ENCODE measurements around the gene CPZ. TPM values are rescaled to one million over a fixed set of nuclear protein-coding genes. Genes with fewer than 3 reads are reported as not detected.

The CPZ gene
- total RNA-seq = 1 to 10 TPM in 3 of 4 donors, under 1 TPM in 1; 0.42 to 2.7 (median 2.2) TPM

DNA sequence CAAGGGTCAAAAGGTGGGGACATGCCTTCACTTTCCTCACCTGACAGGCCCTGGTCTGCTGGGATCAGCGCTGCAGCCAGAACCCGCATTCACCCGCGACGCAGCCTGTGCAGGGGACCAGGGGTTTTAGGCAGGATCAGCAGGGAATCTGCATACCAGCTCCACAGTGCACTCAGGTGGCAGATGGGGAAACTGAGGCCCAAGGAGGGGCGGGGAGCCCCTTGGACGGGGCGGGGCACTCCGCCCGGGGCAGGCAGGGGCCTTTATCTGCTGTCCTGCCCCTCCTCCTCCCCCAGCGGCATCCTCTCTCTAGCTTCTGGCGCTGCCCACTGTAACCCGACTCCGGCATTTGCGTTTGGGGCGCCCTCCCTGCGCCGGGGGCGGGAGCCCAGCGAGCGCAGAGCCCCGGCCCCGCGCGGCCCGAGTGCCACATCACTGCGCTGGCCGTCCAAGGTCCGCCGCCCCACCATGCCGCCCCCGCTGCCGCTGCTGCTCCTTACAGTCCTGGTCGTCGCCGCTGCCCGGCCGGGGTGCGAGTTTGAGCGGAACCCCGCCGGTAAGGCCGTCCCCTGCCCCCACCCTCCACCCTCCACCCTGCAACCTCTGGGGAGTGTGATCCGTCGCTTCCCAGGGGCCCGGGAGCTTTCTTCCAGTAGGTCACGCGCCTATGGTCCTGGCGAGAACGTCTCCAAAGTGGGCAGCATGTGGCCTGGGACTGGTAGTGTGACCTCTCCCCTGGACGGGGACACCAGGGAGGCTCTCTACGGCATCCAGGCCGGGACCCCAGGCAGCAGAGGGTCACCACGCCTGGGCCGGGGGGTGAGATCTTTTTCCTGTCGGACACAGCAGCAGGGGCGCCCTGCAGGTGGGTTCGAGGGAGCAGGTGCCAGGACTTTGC lies at the start of gene CPZ:
Gene CPZ (plus strand): TSS at position 400 of the 898 bp plus-strand sequence. CDS start 69 bp downstream, at position 469.
- Histone ChIP-seq H3K9me3 (no peaks in the 10 kb centered on the region), H3K4me1 (peaks cover 5 to 22% (median 21%) of the 10 kb centered on the region in 4 donors), H3K4me3 (peak within 1 kb of the TSS; percentile 1 to 46 (median 30)), H3K27ac (replicated peaks in 1 of 4) (no peak within 1 kb of the TSS), H3K36me3 (no peaks in the 10 kb centered on the region), H3K27me3 (peaks cover 0 to 69% (median 15%) of the 10 kb centered on the region in 4 donors)
- intact Hi-C loops (cut with DNase I) = loop anchor here (5.0 to 10.0 kb wide), 3 partner anchors 58 to 350 kb away; no protein-coding TSS in a partner anchor
- no peak for TF ChIP-seq EP300 (IDR thresholded peaks at IDR 0.05)
- TF ChIP-seq POLR2A (IDR thresholded peaks at IDR 0.05; ENCODE audit: low read depth) = no peak
- TF ChIP-seq, protein P1, sequence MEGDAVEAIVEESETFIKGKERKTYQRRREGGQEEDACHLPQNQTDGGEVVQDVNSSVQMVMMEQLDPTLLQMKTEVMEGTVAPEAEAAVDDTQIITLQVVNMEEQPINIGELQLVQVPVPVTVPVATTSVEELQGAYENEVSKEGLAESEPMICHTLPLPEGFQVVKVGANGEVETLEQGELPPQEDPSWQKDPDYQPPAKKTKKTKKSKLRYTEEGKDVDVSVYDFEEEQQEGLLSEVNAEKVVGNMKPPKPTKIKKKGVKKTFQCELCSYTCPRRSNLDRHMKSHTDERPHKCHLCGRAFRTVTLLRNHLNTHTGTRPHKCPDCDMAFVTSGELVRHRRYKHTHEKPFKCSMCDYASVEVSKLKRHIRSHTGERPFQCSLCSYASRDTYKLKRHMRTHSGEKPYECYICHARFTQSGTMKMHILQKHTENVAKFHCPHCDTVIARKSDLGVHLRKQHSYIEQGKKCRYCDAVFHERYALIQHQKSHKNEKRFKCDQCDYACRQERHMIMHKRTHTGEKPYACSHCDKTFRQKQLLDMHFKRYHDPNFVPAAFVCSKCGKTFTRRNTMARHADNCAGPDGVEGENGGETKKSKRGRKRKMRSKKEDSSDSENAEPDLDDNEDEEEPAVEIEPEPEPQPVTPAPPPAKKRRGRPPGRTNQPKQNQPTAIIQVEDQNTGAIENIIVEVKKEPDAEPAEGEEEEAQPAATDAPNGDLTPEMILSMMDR (IDR thresholded peaks at IDR 0.05) = no peak
- TF ChIP-seq POLR2AphosphoS5 (IDR thresholded peaks at IDR 0.05) = no peak
- DNase-seq (ENCODE audit: extremely low spot score) = no peak
- 0% methylated on average over 10 of the region's 58 CpGs for WGBS

DNA sequence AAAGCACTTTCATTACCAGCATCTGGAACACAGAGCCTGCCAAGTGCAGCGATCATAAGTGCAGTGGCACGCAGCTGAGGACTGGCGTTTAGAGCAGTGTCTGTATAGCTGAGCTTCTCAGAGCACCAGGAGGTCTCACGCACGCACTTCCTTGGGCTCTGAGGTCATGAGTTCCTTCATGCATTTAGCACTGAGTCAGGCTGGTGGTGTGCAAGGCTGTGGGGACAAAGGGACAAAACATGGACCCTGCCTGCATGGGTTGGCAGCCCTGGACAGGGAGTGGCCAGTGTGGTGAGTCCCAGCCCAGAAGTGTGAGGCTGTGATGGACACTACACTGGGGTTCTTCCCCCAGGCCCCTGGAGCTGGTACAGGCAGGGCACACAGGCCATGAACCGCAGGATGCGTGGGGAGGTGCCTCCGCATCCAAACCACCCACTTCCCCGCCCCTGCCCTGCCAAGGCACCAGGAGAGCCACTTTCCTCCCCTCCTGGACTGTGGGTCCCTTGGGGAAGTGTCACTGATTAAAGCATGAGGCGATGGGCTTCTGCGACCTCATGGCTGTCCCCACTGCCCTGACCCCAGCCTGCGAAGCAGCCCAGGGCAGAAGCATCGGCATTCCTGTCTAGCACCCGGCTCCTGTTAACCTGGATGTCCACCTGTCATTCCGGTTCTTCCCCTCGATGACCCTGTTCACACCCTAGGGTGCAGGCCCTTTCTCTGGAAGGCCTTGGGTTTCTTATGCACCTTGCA lies 49.6 kb upstream of the CPZ start:
- DNase-seq (ENCODE audit: extremely low spot score) = no peak
- 90% methylated on average over 11 of the region's 16 CpGs for WGBS
- no peak overlapping the region for H3K27ac ChIP-seq (replicated peaks in 1 of 4)
- H3K27me3 ChIP-seq = peaks cover 0 to 21% (median 0%) of the 10 kb centered on the region in 4 donors
- H3K4me1 ChIP-seq = no peaks in the 10 kb centered on the region
- H3K9me3 ChIP-seq = no peaks in the 10 kb centered on the region
- intact Hi-C loops (cut with DNase I) = no loop called here
- no peaks in the 10 kb centered on the region for H3K36me3 ChIP-seq
- H3K4me3 ChIP-seq = no peak overlapping the region
- TF ChIP-seq POLR2AphosphoS5 (IDR thresholded peaks at IDR 0.05) = no peak
- TF ChIP-seq, protein P1 (IDR thresholded peaks at IDR 0.05) = no peak

DNA sequence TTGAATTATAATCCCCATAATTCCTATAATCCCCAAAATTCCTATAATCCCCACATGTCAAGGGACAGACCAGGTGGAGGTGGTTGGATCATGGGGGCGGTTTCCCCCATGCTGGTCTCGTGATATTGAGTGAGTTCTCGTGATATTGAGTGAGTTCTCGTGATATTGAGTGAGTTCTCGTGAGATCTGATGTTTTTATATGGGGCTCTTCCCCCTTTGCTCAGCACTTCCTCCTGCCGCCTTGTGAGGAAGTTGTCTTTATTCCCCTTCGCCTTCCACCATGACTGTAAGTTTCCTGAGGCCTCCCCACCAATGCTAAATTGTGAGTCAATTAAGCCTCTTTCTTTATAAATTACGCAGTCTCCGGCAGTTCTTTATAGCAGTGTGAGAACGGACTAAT lies 48.9 kb upstream of the CPZ start:
- H3K4me1 ChIP-seq = no peaks in the 10 kb centered on the region
- H3K36me3 ChIP-seq = no peaks in the 10 kb centered on the region
- no peak for DNase-seq (ENCODE audit: extremely low spot score)
- no peak overlapping the region for H3K4me3 ChIP-seq
- H3K27ac ChIP-seq (replicated peaks in 1 of 4) = no peak overlapping the region
- 86% methylated on average over 10 of the region's 10 CpGs for WGBS
- TF ChIP-seq POLR2AphosphoS5 (IDR thresholded peaks at IDR 0.05) (no peak), EP300 (IDR thresholded peaks at IDR 0.05) (no peak), POLR2A (IDR thresholded peaks at IDR 0.05; ENCODE audit: low read depth) (no peak)
- H3K27me3 ChIP-seq = peaks cover 0 to 23% (median 0%) of the 10 kb centered on the region in 4 donors
- intact Hi-C loops (cut with DNase I) = no loop called here
- no peaks in the 10 kb centered on the region for H3K9me3 ChIP-seq

DNA sequence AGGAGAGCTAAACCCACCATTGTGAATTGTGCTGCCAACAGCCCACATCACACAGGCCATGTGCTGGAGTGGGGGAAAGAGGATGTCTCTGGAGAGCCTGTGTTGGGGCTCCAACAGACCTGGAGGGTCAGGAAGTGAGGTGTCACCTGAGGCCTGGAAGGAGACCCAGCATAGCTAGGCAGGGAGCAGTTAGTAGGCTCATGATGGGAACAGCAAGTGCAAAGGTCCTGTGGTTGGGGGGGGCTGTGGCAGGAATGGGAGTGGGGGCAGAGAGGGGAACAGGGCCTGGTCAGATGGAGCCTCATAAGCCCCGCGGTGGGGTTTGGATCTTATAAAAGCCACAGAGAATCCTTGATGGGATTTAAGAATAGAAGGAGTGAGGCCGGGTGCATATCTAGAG lies 48.3 kb upstream of the CPZ start:
- DNase-seq (ENCODE audit: extremely low spot score) = no peak
- peaks cover 0 to 23% (median 0%) of the 10 kb centered on the region in 4 donors for H3K27me3 ChIP-seq
- no peaks in the 10 kb centered on the region for H3K9me3 ChIP-seq
- H3K4me3 ChIP-seq = no peak overlapping the region
- no peak overlapping the region for H3K27ac ChIP-seq (replicated peaks in 1 of 4)
- H3K4me1 ChIP-seq = no peaks in the 10 kb centered on the region
- WGBS = 86% methylated on average over 3 of the region's 3 CpGs
- H3K36me3 ChIP-seq = no peaks in the 10 kb centered on the region
- intact Hi-C loops (cut with DNase I) = no loop called here
- TF ChIP-seq EP300 (IDR thresholded peaks at IDR 0.05) = no peak
- TF ChIP-seq POLR2A (IDR thresholded peaks at IDR 0.05; ENCODE audit: low read depth) = no peak
- TF ChIP-seq, protein P1 (IDR thresholded peaks at IDR 0.05) = no peak
- no peak for TF ChIP-seq POLR2AphosphoS5 (IDR thresholded peaks at IDR 0.05)
